Measurements from ENCODE around the gene SLC12A2.

GRCh38 chr5:128097224-128097623, 13.7 kb downstream of the SLC12A2 start:
- TF ChIP-seq, protein P1, sequence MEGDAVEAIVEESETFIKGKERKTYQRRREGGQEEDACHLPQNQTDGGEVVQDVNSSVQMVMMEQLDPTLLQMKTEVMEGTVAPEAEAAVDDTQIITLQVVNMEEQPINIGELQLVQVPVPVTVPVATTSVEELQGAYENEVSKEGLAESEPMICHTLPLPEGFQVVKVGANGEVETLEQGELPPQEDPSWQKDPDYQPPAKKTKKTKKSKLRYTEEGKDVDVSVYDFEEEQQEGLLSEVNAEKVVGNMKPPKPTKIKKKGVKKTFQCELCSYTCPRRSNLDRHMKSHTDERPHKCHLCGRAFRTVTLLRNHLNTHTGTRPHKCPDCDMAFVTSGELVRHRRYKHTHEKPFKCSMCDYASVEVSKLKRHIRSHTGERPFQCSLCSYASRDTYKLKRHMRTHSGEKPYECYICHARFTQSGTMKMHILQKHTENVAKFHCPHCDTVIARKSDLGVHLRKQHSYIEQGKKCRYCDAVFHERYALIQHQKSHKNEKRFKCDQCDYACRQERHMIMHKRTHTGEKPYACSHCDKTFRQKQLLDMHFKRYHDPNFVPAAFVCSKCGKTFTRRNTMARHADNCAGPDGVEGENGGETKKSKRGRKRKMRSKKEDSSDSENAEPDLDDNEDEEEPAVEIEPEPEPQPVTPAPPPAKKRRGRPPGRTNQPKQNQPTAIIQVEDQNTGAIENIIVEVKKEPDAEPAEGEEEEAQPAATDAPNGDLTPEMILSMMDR (IDR thresholded peaks at IDR 0.05; ENCODE audit: poor library complexity): no peak
- no peak for TF ChIP-seq EZH2 (IDR thresholded peaks at IDR 0.05; ENCODE audit: borderline replicate concordance)

Data from hepatocyte (in vitro differentiated cells).